H1 (cell line): ENCODE data around the gene MVK. TPM values are rescaled to one million over a fixed set of nuclear protein-coding genes. Genes with fewer than 3 reads are reported as not detected.

Experiments
- CTCF ChIA-PET: fragments of 300-600 bp; sonication (Branson Sonifier 250); formaldehyde crosslinking; loops from one replicate; lab custom pipeline; 2021; ENCODE audit not compliant: partially characterized antibody; lab: Charles Lee
- POLR2A ChIA-PET: fragments of 300-600 bp; sonication (Branson Sonifier 250); formaldehyde crosslinking; loops from one replicate; lab custom pipeline; 2021; ENCODE audit warnings: inconsistent platforms; ENCODE audit not compliant: partially characterized antibody; lab: Charles Lee
- DNase-seq, 2 experiments: peaks; one replicate each; pipeline versions ENCODE4 v3.0.0 to v3.0.0-alpha.2; 2010 to 2022; ENCODE audit warnings: low spot score in 2 of 2, low read depth in 1 of 2, mixed read lengths in 1 of 2
- FAIRE-seq: peaks from 2 replicates; lab custom pipeline; 2011; peaks lifted over from hg19 to GRCh38; lab: Jason Lieb, UNC
- H2AFZ ChIP-seq: 2 replicates; pipeline ENCODE4 v1.8.1; 2012; ENCODE audit warnings: low read length, inconsistent platforms
- H2AK5ac ChIP-seq: 2 replicates; pipeline ENCODE4 v1.6.1; 2013; ENCODE audit warnings: low read depth, low read length
- H2BK120ac ChIP-seq: replicated peaks from 2 replicates; pipeline ENCODE3; 2013; ENCODE audit warnings: low read depth, low read length, inconsistent platforms
- H2BK12ac ChIP-seq: 2 replicates; pipeline ENCODE4 v1.6.1; 2013; ENCODE audit warnings: low read depth, low read length
- H2BK15ac ChIP-seq: 2 replicates; pipeline ENCODE4 v1.6.1; 2013; ENCODE audit warnings: low read length
- H2BK20ac ChIP-seq: 2 replicates; pipeline ENCODE4 v1.6.1; 2013; ENCODE audit warnings: low read length
- H2BK5ac ChIP-seq: 2 replicates; pipeline ENCODE4 v1.6.1; 2013; ENCODE audit warnings: low read depth, low read length
- H3K14ac ChIP-seq: 2 replicates; pipeline ENCODE4 v1.6.1; 2013; ENCODE audit warnings: inconsistent platforms; ENCODE audit not compliant: insufficient read length
- H3K18ac ChIP-seq: 2 replicates; pipeline ENCODE4 v1.6.1; 2013; ENCODE audit warnings: low read length; ENCODE audit errors: extremely low read depth
- H3K23ac ChIP-seq: 2 replicates; pipeline ENCODE4 v1.6.1; 2013; ENCODE audit warnings: inconsistent platforms; ENCODE audit not compliant: insufficient read length
- H3K23me2 ChIP-seq: 2 replicates; pipeline ENCODE4 v1.6.1; 2013; ENCODE audit warnings: low read depth, low read length
- H3K27ac ChIP-seq: 2 replicates; pipeline ENCODE4 v1.6.1; 2011; ENCODE audit warnings: low read depth, low read length, inconsistent platforms
- H3K27me3 ChIP-seq, 4 experiments: replicated peaks in 1 of 4; 1 replicate in 1 of 4; 2 replicates in 3 of 4; pipeline versions ENCODE4 v1.6.1 to v1.8.1; 2011 to 2013; ENCODE audit warnings: low read length in 3 of 4, mild to moderate bottlenecking in 3 of 4, inconsistent platforms in 2 of 4, mixed read lengths in 2 of 4, moderate library complexity in 1 of 4; ENCODE audit not compliant: control insufficient read depth in 3 of 4, insufficient read depth in 3 of 4; ENCODE audit errors: extremely low read depth in 1 of 4
- H3K36me3 ChIP-seq, 4 experiments: 2 replicates each; pipeline versions ENCODE4 v1.6.1 to v1.8.1; 2011 to 2013; ENCODE audit warnings: mild to moderate bottlenecking in 4 of 4, low read length in 3 of 4, moderate library complexity in 2 of 4, control low read depth in 1 of 4, inconsistent platforms in 1 of 4; ENCODE audit not compliant: insufficient read depth in 4 of 4, control insufficient read depth in 2 of 4
- H3K4ac ChIP-seq: replicated peaks from 2 replicates; pipeline ENCODE3; 2013; ENCODE audit warnings: low read length, low read depth, mixed read lengths, inconsistent platforms; ENCODE audit not compliant: insufficient read length
- H3K4me1 ChIP-seq, 4 experiments: replicated peaks in 1 of 4; 1 replicate in 1 of 4; 2 replicates in 3 of 4; pipeline versions ENCODE4 v1.6.1 to v1.8.1; 2011 to 2013; ENCODE audit warnings: low read length in 3 of 4, inconsistent platforms in 2 of 4, mixed read lengths in 1 of 4; ENCODE audit not compliant: insufficient read depth in 4 of 4, control insufficient read depth in 3 of 4
- H3K4me2 ChIP-seq, 2 experiments: 2 replicates each; pipeline versions ENCODE4 v1.6.1 to v1.8.1; 2011 to 2013; ENCODE audit warnings: low read depth in 2 of 2, low read length in 2 of 2, control low read depth in 1 of 2, inconsistent platforms in 1 of 2, mild to moderate bottlenecking in 1 of 2; ENCODE audit not compliant: insufficient read depth in 1 of 2
- H3K4me3 ChIP-seq, 4 experiments: fragments of 200-600, 300-600 bp in 1 of 4; sonication (generic), shearing (Covaris generic), sonication (Bioruptor Twin) in 1 of 4; 2 replicates each; pipeline versions ENCODE4 v1.5.1 to v1.8.1; 2011 to 2016; ENCODE audit warnings: low read length in 4 of 4, low read depth in 3 of 4, control low read depth in 2 of 4, inconsistent platforms in 2 of 4, mild to moderate bottlenecking in 2 of 4, mixed read lengths in 1 of 4, moderate library complexity in 1 of 4; ENCODE audit not compliant: insufficient read depth in 2 of 4; ENCODE audit errors: extremely low read depth in 1 of 4
- H3K56ac ChIP-seq: replicated peaks from 2 replicates; pipeline ENCODE3; 2013; ENCODE audit warnings: low read depth, mild to moderate bottlenecking, mixed read lengths, low read length, inconsistent platforms; ENCODE audit not compliant: insufficient read length
- H3K79me1 ChIP-seq: 2 replicates; pipeline ENCODE4 v1.6.1; 2013; ENCODE audit warnings: low read depth, low read length, control low read depth
- H3K79me2 ChIP-seq, 2 experiments: 2 replicates each; pipeline versions ENCODE4 v1.6.1 to v1.8.1; 2012 to 2013; ENCODE audit warnings: low read length in 2 of 2, mild to moderate bottlenecking in 2 of 2, inconsistent platforms in 1 of 2; ENCODE audit not compliant: insufficient read depth in 2 of 2, control insufficient read depth in 1 of 2
- H3K9ac ChIP-seq, 4 experiments: replicated peaks in 1 of 4; 1 replicate in 1 of 4; 2 replicates in 3 of 4; pipeline versions ENCODE4 v1.6.1 to v1.8.1; 2011 to 2013; ENCODE audit warnings: low read depth in 3 of 4, low read length in 3 of 4, control low read depth in 2 of 4, mild to moderate bottlenecking in 2 of 4, moderate library complexity in 2 of 4, inconsistent platforms in 1 of 4; ENCODE audit errors: extremely low read depth in 1 of 4
- H3K9me3 ChIP-seq, 2 experiments: 2 replicates each; pipeline versions ENCODE4 v1.6.1 to v1.8.1; 2012 to 2013; ENCODE audit warnings: mild to moderate bottlenecking in 2 of 2, moderate library complexity in 2 of 2, control low read depth in 1 of 2, inconsistent platforms in 1 of 2, low read depth in 1 of 2, low read length in 1 of 2, mixed read lengths in 1 of 2; ENCODE audit not compliant: insufficient read depth in 2 of 2
- H4K20me1 ChIP-seq, 2 experiments: replicated peaks in 1 of 2; 2 replicates each; pipeline versions ENCODE3 to v1.8.1; 2011 to 2013; ENCODE audit warnings: inconsistent platforms in 2 of 2, low read length in 2 of 2, mild to moderate bottlenecking in 1 of 2; ENCODE audit not compliant: insufficient read depth in 2 of 2, control insufficient read depth in 1 of 2
- H4K5ac ChIP-seq: 2 replicates; pipeline ENCODE4 v1.6.1; 2013; ENCODE audit warnings: low read length, low read depth, mixed read lengths, inconsistent platforms; ENCODE audit not compliant: insufficient read length
- H4K8ac ChIP-seq: 2 replicates; pipeline ENCODE4 v1.8.0; 2013; ENCODE audit warnings: mild to moderate bottlenecking, moderate library complexity, low read length, inconsistent platforms; ENCODE audit not compliant: insufficient read depth; ENCODE audit errors: extremely low read depth
- H4K91ac ChIP-seq: replicated peaks from 2 replicates; pipeline ENCODE3; 2013; ENCODE audit warnings: low read length, mixed read lengths, inconsistent platforms; ENCODE audit not compliant: insufficient read length
- CBX5 ChIP-seq: fragments of 300-800, 300-1000 bp; sonication (generic); IDR thresholded peaks from 2 replicates; pipeline ENCODE4 v1.7.1; 2016; ENCODE audit warnings: antibody characterized with exemption, low read length, low read depth
- CEBPB ChIP-seq: IDR thresholded peaks from 2 replicates; pipeline ENCODE4 v1.6.1; 2012; ENCODE audit warnings: low read depth, low read length
- GABPA ChIP-seq: IDR thresholded peaks from 2 replicates; pipeline ENCODE4 v1.6.1; 2011; ENCODE audit warnings: mild to moderate bottlenecking, low read length, moderate library complexity, borderline replicate concordance; ENCODE audit not compliant: insufficient read depth
- GTF2F1 ChIP-seq: IDR thresholded peaks from 2 replicates; pipeline ENCODE4 v1.6.1; 2012; ENCODE audit warnings: low read depth, low read length, improper control_type of control experiment, borderline replicate concordance
- HDAC2 ChIP-seq, 2 experiments: fragments of 300-600 bp in 1 of 2; sonication (generic) in 1 of 2; IDR thresholded peaks; 2 replicates each; pipeline ENCODE4 v1.6.1; 2011 to 2012; ENCODE audit warnings: low read depth in 2 of 2, low read length in 2 of 2, mild to moderate bottlenecking in 2 of 2, moderate library complexity in 2 of 2, borderline replicate concordance in 1 of 2, inconsistent platforms in 1 of 2
- KDM1A ChIP-seq: fragments of 200-600, 300-600 bp; sonication (generic); IDR thresholded peaks from 2 replicates; pipeline ENCODE4 v1.7.1; 2016; ENCODE audit warnings: mild to moderate bottlenecking, low read length, borderline replicate concordance
- POLR2A ChIP-seq, 2 experiments: IDR thresholded peaks; 1 replicate in 1 of 2; 2 replicates in 1 of 2; pipeline ENCODE4 v1.6.1; 2011; ENCODE audit warnings: low read depth in 2 of 2, low read length in 2 of 2, mild to moderate bottlenecking in 2 of 2; ENCODE audit errors: control extremely low read depth in 1 of 2
- TAF1 ChIP-seq: IDR thresholded peaks from 2 replicates; pipeline ENCODE4 v1.6.1; 2011; ENCODE audit warnings: mild to moderate bottlenecking, low read depth, low read length
- TBP ChIP-seq: IDR thresholded peaks from 2 replicates; pipeline ENCODE4 v1.6.1; 2011; ENCODE audit warnings: low read depth, low read length, improper control_type of control experiment
- ZNF274 ChIP-seq: IDR thresholded peaks from 2 replicates; pipeline ENCODE4 v1.7.0; 2012; ENCODE audit warnings: low read length, borderline replicate concordance; ENCODE audit errors: extremely low read depth
- WGBS, 2 experiments: shearing (Covaris generic) in 1 of 2; methylation state at CpG; one replicate each; pipeline versions ENCODE4 v1.1.6 to v1.1.7; 2013 to 2015; ENCODE audit warnings: low lambda C conversion rate in 2 of 2, mixed read lengths in 2 of 2, inconsistent platforms in 1 of 2, low coverage in 1 of 2, missing lambda C conversion rate in 1 of 2; ENCODE audit not compliant: insufficient replicate concordance in 2 of 2, insufficient coverage in 1 of 2, insufficient read length in 1 of 2; ENCODE audit errors: extremely low coverage in 1 of 2, missing lambda C conversion rate in 1 of 2; 5-methylcytosine and 5-hydroxymethylcytosine counted together
- polyA plus RNA-seq, 7 experiments: library from polyadenylated mRNA; depleted of rRNA in 3 of 7; stranded (reverse) in 5 of 7; unstranded in 2 of 7; fragments of >200 nt in 5 of 7; fragments of 200-250 nt in 2 of 7; gene quantifications; 1 replicate in 5 of 7; 2 replicates in 1 of 7; 4 replicates in 1 of 7; pipeline versions ENCODE4 v1.2.1 to v1.2.3, GENCODE V29; 2011 to 2013; ENCODE audit warnings: missing spikeins in 2 of 7, mixed read lengths in 2 of 7
- total RNA-seq: library from RNA; stranded (reverse); fragmentation: NEBNext Ultra II Directional; extraction: Animal tissue kit (Norgen Biotek cat#: 25700); gene quantifications from 2 replicates; pipeline ENCODE4 v1.2.1, GENCODE V29; 2021

MVK gene
- total and polyA plus RNA-seq, 2 of the 8 experiments (the other 6 are each of a cell fraction or from before 2014, with no cell fraction given), result 15.7 to 20.9 TPM

DNA sequence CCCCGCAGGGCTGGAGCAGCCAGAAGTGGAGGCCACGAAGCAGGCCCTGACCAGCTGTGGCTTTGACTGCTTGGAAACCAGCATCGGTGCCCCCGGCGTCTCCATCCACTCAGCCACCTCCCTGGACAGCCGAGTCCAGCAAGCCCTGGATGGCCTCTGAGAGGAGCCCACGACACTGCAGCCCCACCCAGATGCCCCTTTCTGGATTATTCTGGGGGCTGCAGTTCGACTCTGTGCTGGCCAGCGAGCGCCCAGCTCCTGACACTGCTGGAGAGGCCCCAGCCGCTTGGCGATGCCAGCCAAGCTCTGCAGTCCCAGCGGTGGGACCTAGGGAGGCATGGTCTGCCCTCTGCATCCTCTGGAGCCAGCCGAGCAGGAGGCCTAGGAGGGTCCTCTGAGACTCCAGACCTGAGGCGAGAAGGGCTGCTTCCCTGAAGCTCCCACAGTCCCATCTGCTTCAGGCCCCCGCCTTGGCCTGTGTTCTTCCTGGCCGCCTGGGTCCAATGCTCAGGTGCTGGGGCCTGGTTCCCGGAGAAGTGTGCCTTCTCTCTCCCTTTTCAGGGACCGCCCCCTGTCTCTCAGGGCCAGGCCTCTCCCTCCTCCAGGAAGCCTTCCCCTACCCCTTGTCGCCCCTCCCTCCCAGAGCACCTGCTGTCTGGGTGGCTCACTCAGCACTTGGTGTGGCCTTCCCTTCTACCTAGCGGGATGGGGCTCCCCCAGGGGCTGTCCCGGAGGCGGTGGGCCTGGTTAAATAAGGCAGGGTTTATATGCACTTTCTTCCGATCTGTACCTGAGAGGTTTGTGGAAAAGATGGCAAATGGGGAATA is 23.0 kb downstream of the MVK start:
- DNase-seq (no peak), FAIRE-seq (no peak)
- H2BK12ac ChIP-seq, result no peak overlapping the region
- no peak overlapping the region for H4K5ac ChIP-seq
- no peak overlapping the region for H2AK5ac ChIP-seq
- H3K4me1 ChIP-seq, result peaks cover 0 to 7% (median 2%) of the 10 kb centered on the region in 4 experiments; a peak in 4 of 7 replicates
- H4K91ac ChIP-seq, result no peak overlapping the region
- no peak overlapping the region for H2BK20ac ChIP-seq
- no peak overlapping the region; the same call in 1 of the 2 replicates for H4K8ac ChIP-seq
- no peak overlapping the region for H3K14ac ChIP-seq
- no peaks in the 10 kb centered on the region for H3K79me2 ChIP-seq
- no peak overlapping the region for H3K4me2 ChIP-seq
- TF ChIP-seq GTF2F1 (no peak), KDM1A (no peak), GABPA (no peak), ZNF274 (no peak), TAF1 (no peak), HDAC2 (IDR thresholded peaks at IDR 0.05; ENCODE audit: borderline replicate concordance in 1 of 2, low read depth in 2 of 2, low read length in 2 of 2) (no peak), POLR2A (IDR thresholded peaks at IDR 0.05; ENCODE audit: control extremely low read depth in 1 of 2, low read depth in 2 of 2, low read length in 2 of 2) (no peak), TBP (no peak), CBX5 (no peak), CEBPB (no peak)
- no peaks in the 10 kb centered on the region for H3K79me1 ChIP-seq
- peaks cover 0 to 4% of the 10 kb centered on the region in 2 experiments for H4K20me1 ChIP-seq
- CTCF ChIA-PET, result interaction anchor here (0.6 to 11.3 kb wide), 34 partner anchors 7 to 236 kb away, joined by 3 to 163 read pairs (median 6); partner anchors contain the start of genes FAM222A, MMAB and MVK
- peaks cover 0 to 11% (median 0%) of the 10 kb centered on the region in 4 experiments; a peak in 4 of 8 replicates for H3K36me3 ChIP-seq
- no peak overlapping the region for H3K18ac ChIP-seq
- no peaks in the 10 kb centered on the region for H3K23me2 ChIP-seq
- no peak overlapping the region for H2AFZ ChIP-seq
- WGBS, 2 experiments, result 86% methylated on average over 22 of the region's 24 CpGs; no CpG with 5 or more reads in 1 of the 2 experiments
- POLR2A ChIA-PET, result interaction anchor here (1.1 to 1.6 kb wide), 3 partner anchors 23 to 116 kb away, joined by 3 read pairs; partner anchors contain the start of genes MMAB and MVK
- no peak overlapping the region for H3K23ac ChIP-seq
- no peak overlapping the region for H3K56ac ChIP-seq
- no peak overlapping the region for H2BK5ac ChIP-seq
- no peak overlapping the region for H2BK120ac ChIP-seq
- no peak overlapping the region for H3K27ac ChIP-seq
- no peak overlapping the region for H3K9ac ChIP-seq
- no peak overlapping the region for H2BK15ac ChIP-seq
- no peaks in the 10 kb centered on the region for H3K9me3 ChIP-seq
- H3K4me3 ChIP-seq, result no peak overlapping the region
- H3K27me3 ChIP-seq, result no peaks in the 10 kb centered on the region
- no peak overlapping the region for H3K4ac ChIP-seq
